Measurements from ENCODE around the gene ATG9B. TPM values are rescaled to one million over a fixed set of nuclear protein-coding genes. Genes with fewer than 3 reads are reported as not detected.

Gene ATG9B
- total and polyA plus RNA-seq, 2 of the 13 experiments (the other 11 are each of a cell fraction or from before 2014, with no cell fraction given): 0.24 TPM; not detected in 1

DNA sequence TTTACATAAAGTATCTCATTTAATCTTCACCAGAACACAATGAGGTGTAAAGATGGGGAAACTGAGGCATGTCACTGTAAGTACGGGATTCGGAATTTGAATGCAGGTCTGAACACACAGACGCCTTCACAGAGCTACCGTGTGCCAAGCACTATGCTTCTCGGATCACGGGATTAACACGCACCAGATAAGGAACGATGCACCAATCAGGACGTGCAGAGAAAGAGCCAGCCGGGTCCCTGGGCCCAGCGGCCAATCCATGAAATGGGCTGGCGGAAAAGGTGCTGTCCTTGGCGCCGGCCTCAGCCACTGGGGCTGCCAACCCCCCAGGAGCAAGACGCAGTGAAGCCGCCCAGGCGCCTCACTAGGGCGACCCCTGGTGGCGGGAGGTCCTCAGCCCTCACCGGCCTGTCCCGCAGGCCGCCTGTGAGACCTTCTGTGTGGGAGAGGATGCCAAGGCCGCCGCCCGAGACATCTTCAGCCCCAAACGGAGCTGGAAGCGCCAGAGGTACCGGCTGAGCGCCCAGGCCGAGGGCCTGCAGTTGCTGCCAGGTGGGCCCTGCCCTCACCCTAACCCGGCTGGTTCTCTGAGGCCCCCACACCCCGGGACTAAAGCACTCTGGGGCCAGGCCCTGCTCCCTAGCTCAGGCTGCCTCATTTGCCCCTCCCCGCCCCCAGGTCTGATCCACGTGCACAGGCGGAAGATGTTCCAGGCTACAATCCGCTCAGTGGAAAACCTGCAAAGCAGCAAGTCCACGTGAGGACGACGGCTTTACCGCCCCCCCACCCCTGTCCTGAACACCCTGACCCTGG, 15.6 kb downstream of the ATG9B start (continued):
- TF ChIP-seq, protein P1, sequence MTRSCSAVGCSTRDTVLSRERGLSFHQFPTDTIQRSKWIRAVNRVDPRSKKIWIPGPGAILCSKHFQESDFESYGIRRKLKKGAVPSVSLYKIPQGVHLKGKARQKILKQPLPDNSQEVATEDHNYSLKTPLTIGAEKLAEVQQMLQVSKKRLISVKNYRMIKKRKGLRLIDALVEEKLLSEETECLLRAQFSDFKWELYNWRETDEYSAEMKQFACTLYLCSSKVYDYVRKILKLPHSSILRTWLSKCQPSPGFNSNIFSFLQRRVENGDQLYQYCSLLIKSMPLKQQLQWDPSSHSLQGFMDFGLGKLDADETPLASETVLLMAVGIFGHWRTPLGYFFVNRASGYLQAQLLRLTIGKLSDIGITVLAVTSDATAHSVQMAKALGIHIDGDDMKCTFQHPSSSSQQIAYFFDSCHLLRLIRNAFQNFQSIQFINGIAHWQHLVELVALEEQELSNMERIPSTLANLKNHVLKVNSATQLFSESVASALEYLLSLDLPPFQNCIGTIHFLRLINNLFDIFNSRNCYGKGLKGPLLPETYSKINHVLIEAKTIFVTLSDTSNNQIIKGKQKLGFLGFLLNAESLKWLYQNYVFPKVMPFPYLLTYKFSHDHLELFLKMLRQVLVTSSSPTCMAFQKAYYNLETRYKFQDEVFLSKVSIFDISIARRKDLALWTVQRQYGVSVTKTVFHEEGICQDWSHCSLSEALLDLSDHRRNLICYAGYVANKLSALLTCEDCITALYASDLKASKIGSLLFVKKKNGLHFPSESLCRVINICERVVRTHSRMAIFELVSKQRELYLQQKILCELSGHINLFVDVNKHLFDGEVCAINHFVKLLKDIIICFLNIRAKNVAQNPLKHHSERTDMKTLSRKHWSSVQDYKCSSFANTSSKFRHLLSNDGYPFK (CRISPR knock-in tag; IDR thresholded peaks at IDR 0.05; ENCODE audit: borderline replicate concordance): peak; percentile 58; the same call in 1 of the 2 replicates
- TF ChIP-seq HOXA3 (CRISPR knock-in tag; IDR thresholded peaks at IDR 0.05): peak; percentile 73
- peak; percentile 72; the same call in 1 of the 2 replicates for TF ChIP-seq TARDBP (CRISPR knock-in tag; IDR thresholded peaks at IDR 0.05)
- no peak for TF ChIP-seq NONO (IDR thresholded peaks at IDR 0.05)
- peak; percentile 36; the same call in 1 of the 2 replicates for TF ChIP-seq NONO (CRISPR knock-in tag; conservative IDR thresholded peaks at IDR 0.05)
- TF ChIP-seq, protein P2, sequence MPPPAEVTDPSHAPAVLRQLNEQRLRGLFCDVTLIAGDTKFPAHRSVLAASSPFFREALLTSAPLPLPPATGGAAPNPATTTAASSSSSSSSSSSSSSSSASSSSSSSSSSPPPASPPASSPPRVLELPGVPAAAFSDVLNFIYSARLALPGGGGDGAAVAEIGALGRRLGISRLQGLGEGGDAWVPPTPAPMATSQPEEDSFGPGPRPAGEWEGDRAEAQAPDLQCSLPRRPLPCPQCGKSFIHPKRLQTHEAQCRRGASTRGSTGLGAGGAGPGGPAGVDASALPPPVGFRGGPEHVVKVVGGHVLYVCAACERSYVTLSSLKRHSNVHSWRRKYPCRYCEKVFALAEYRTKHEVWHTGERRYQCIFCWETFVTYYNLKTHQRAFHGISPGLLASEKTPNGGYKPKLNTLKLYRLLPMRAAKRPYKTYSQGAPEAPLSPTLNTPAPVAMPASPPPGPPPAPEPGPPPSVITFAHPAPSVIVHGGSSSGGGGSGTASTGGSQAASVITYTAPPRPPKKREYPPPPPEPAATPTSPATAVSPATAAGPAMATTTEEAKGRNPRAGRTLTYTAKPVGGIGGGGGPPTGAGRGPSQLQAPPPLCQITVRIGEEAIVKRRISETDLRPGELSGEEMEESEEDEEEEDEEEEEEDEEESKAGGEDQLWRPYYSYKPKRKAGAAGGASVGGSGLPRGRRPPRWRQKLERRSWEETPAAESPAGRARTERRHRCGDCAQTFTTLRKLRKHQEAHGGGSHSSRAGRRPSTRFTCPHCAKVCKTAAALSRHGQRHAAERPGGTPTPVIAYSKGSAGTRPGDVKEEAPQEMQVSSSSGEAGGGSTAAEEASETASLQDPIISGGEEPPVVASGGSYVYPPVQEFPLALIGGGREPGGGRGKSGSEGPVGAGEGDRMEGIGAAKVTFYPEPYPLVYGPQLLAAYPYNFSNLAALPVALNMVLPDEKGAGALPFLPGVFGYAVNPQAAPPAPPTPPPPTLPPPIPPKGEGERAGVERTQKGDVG (CRISPR knock-in tag; IDR thresholded peaks at IDR 0.05; ENCODE audit: borderline replicate concordance): peak; percentile 44; the same call in 1 of the 2 replicates
- TF ChIP-seq, protein P3, sequence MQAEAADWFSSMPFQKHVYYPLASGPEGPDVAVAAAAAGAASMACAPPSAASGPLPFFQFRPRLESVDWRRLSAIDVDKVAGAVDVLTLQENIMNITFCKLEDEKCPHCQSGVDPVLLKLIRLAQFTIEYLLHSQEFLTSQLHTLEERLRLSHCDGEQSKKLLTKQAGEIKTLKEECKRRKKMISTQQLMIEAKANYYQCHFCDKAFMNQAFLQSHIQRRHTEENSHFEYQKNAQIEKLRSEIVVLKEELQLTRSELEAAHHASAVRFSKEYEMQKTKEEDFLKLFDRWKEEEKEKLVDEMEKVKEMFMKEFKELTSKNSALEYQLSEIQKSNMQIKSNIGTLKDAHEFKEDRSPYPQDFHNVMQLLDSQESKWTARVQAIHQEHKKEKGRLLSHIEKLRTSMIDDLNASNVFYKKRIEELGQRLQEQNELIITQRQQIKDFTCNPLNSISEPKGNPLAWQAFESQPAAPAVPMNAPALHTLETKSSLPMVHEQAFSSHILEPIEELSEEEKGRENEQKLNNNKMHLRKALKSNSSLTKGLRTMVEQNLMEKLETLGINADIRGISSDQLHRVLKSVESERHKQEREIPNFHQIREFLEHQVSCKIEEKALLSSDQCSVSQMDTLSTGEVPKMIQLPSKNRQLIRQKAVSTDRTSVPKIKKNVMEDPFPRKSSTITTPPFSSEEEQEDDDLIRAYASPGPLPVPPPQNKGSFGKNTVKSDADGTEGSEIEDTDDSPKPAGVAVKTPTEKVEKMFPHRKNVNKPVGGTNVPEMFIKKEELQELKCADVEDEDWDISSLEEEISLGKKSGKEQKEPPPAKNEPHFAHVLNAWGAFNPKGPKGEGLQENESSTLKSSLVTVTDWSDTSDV (CRISPR knock-in tag; IDR thresholded peaks at IDR 0.05): peak; percentile 33; the same call in 1 of the 2 replicates
- peak; percentile 46 for TF ChIP-seq RAD21 (CRISPR knock-in tag; IDR thresholded peaks at IDR 0.05)
- no peak for TF ChIP-seq KDM3A (CRISPR knock-in tag; IDR thresholded peaks at IDR 0.05; ENCODE audit: low read depth)
- TF ChIP-seq, protein P4, sequence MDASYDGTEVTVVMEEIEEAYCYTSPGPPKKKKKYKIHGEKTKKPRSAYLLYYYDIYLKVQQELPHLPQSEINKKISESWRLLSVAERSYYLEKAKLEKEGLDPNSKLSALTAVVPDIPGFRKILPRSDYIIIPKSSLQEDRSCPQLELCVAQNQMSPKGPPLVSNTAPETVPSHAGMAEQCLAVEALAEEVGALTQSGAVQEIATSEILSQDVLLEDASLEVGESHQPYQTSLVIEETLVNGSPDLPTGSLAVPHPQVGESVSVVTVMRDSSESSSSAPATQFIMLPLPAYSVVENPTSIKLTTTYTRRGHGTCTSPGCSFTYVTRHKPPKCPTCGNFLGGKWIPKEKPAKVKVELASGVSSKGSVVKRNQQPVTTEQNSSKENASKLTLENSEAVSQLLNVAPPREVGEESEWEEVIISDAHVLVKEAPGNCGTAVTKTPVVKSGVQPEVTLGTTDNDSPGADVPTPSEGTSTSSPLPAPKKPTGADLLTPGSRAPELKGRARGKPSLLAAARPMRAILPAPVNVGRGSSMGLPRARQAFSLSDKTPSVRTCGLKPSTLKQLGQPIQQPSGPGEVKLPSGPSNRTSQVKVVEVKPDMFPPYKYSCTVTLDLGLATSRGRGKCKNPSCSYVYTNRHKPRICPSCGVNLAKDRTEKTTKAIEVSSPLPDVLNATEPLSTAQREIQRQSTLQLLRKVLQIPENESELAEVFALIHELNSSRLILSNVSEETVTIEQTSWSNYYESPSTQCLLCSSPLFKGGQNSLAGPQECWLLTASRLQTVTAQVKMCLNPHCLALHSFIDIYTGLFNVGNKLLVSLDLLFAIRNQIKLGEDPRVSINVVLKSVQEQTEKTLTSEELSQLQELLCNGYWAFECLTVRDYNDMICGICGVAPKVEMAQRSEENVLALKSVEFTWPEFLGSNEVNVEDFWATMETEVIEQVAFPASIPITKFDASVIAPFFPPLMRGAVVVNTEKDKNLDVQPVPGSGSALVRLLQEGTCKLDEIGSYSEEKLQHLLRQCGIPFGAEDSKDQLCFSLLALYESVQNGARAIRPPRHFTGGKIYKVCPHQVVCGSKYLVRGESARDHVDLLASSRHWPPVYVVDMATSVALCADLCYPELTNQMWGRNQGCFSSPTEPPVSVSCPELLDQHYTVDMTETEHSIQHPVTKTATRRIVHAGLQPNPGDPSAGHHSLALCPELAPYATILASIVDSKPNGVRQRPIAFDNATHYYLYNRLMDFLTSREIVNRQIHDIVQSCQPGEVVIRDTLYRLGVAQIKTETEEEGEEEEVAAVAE (CRISPR knock-in tag; IDR thresholded peaks at IDR 0.05; ENCODE audit: borderline replicate concordance): peak; percentile 69; the same call in 1 of the 2 replicates
- TF ChIP-seq ZNF224 (CRISPR knock-in tag; IDR thresholded peaks at IDR 0.05): peak; percentile 49; the same call in 1 of the 2 replicates
- peak; percentile 53; the same call in 1 of the 2 replicates for TF ChIP-seq ZNF788 (CRISPR knock-in tag; IDR thresholded peaks at IDR 0.05; ENCODE audit: borderline replicate concordance)
- TF ChIP-seq YY1 (IDR thresholded peaks at IDR 0.05; ENCODE audit: insufficient read depth, insufficient replicate concordance, low read depth, low read length): peak; percentile 60
